GM12865 (cell line): ENCODE results near the gene AGTRAP.

Experiments
- DNase-seq: peaks from one replicate; pipeline ENCODE4 v3.0.0; 2010; ENCODE audit warnings: low read depth
- H3K4me3 ChIP-seq: 2 replicates; pipeline ENCODE4 v1.5.1; 2011; ENCODE audit warnings: mild to moderate bottlenecking, low read depth, low read length, control low read depth
- TF ChIP-seq, protein P1 (sequence below): IDR thresholded peaks from 2 replicates; pipeline ENCODE4 v1.5.1; 2011; ENCODE audit warnings: low read length, control low read depth, low read depth, inconsistent platforms; ENCODE audit not compliant: insufficient read depth; ENCODE audit errors: missing control alignments

The AGTRAP gene

DNA sequence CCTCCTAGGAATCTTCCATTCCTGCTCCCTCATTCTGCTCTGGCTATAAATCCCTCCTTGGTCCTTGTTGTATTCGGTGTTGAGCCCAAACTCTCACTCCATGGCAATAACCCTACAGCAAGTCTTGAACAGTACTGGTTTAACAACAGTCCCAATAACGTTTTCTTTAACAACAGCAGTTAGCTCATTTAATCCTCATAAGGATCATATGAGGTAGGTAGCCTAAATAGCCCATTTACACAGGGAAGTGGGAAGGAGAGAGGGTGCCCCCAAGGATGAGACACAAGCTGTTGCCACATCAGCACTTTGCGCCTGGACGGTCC, 444 bp upstream of the AGTRAP start:
- TF ChIP-seq, protein P1, sequence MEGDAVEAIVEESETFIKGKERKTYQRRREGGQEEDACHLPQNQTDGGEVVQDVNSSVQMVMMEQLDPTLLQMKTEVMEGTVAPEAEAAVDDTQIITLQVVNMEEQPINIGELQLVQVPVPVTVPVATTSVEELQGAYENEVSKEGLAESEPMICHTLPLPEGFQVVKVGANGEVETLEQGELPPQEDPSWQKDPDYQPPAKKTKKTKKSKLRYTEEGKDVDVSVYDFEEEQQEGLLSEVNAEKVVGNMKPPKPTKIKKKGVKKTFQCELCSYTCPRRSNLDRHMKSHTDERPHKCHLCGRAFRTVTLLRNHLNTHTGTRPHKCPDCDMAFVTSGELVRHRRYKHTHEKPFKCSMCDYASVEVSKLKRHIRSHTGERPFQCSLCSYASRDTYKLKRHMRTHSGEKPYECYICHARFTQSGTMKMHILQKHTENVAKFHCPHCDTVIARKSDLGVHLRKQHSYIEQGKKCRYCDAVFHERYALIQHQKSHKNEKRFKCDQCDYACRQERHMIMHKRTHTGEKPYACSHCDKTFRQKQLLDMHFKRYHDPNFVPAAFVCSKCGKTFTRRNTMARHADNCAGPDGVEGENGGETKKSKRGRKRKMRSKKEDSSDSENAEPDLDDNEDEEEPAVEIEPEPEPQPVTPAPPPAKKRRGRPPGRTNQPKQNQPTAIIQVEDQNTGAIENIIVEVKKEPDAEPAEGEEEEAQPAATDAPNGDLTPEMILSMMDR, result no peak
- no peak for DNase-seq
- H3K4me3 ChIP-seq, result no peak overlapping the region

DNA sequence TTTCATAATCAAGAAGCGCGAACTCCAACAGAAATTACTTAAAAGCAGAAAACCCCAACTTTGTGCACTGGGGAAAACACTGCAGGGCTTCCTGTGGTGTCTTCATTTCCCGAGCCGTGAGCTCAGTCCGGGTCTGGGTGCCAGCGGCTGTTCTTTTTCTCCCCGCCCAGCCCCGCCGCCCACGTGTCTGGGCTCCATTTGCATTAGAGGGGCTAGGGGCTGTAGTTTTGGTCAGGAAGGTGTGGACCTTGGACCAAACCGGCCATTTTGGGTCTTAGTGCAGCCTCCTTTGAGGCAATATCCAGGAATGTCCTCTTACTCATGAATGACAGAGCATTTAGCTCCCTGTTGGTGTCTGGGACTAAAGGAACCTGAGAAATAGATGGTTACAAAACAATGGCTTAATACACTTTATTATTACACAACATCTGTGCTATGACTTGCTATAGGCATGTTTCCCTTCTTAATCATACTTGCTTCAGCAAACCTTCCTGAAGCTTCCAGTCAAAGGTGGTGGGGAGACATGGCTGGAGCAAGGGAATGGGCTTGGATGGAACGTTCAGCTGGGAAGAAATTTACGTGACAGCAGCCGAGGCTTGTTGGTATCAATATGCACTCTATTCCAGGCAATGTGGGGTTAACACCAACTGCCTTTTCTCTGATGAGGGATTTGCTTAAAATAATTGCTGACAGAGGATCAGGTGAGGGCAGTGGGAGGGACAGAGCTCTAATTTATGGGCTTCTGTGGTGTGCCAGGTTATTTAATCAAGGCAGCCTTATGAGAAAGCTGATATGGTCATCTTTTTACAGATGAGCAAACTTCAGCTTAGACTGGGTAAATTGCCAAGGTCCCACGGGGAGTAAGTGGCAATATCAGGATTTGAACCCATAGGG, 1.1 kb downstream of the AGTRAP start:
- peak; percentile 58 for DNase-seq
- TF ChIP-seq, protein P1, result no peak
- peak overlapping the region; percentile 82 for H3K4me3 ChIP-seq

DNA sequence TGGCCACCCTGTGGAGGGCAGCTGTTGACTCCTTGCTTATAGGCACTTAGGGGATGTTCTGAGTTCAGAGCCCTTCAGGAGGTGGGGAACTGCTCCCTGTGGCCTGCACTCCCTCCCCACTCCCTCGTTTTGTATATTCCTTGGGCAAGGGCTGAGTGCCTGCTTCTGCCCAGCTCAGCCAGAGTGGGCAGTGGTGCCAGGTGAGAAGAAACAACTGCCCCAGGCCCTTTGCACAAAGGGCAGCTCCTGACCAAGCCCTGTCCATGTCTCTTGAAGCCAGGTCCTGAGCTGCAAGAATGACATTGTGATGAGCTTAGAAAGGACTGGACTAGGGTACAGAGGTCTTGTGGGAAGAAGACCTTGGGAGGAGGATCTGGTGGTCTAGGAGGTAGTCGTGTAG, 2.2 kb downstream of the AGTRAP start:
- no peak overlapping the region for H3K4me3 ChIP-seq
- TF ChIP-seq, protein P1, result no peak
- DNase-seq, result no peak

DNA sequence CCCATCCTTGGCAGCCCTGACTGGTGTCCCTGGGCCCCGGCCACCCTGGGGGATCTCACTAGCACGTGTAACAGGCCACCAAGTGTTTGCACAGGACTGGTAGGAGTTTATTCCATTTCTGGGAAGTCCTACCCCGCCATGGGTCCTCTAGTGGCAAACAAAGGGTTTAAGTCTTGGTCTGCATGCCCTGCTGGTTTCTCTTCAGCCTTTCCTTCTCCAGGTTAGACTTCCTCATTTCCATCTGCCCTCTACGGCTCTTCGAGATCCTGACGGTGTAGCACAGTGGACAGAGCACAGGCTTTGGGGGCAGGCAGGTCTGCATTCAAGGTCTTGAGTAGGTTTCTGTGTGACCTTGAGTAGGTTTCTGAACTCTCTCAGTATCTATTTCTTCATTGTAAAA, 2.8 kb downstream of the AGTRAP start:
- no peak for DNase-seq
- no peak overlapping the region for H3K4me3 ChIP-seq
- TF ChIP-seq, protein P1, result no peak

DNA sequence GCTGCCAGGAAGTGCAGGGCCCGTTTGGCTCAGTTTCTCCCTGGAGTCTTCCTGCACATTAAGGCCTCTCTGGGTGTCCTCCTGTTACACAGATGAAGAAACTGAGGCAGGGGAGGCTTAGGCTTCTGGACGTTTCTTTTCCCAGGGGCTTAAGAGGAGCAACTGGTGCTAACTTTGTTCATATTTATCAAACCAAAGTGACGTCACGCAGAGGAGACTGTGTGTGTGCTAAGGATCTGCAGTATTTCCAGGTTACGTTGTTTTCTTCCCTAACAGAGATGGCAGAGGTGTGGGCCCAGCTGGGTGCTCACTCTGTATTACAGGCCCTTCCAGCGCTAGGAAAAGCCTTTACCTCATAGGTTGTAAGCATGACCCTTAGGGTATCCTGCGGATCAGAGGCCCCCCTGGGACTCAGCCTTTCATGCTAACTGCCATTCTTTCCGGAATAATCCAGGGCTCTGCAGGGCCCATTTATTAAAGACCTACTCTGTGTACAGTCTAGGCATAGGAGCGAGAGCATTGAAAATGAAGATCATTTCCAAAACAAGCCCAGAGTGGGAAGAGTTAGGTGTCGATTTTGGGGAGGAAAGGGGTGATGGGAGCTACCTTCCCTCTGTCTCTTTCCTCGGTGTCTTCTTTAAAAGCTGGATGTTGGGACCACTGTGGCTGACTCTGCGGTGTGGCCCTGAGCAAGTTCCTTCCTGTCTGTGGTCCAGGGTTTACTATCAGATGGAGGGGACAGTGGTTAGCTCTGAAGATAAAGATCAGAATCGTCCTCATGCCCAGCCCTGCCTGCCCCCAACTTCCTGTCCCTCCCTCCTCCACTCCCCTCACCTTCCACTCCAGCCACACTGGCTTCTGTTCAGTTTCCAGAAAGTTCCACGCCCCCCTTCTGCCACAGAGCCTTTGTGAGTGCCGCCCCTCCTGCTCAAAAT, 4.6 kb downstream of the AGTRAP start:
- peak; percentile 55 for DNase-seq
- no peak overlapping the region for H3K4me3 ChIP-seq
- TF ChIP-seq, protein P1, result no peak

DNA sequence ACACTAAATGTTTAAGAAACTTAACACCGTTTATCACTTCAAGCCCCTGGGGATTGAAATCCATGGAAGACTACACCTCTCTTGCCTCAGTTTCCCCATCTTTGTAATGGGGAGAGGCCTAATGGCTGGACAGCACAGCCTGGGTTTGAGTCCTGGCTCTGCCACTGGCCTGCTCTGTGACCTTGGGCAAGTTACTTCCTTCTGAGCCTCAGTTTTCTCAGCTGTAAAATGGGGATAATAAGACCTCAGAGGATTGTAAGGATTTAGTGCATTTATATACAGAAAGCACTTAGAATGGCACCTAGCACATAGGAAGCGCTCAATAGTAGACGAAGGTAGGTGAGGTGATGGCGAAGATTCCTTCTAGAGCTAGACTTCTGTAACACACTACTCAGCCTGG, 5.5 kb downstream of the AGTRAP start:
- DNase-seq, result no peak
- TF ChIP-seq, protein P1, result no peak
- H3K4me3 ChIP-seq, result no peak overlapping the region
